Neuronal stem cell (in vitro differentiated cells): ENCODE measurements around the gene GSTM3.

Source experiments
- DNase-seq: peaks from one replicate; pipeline ENCODE4 v3.0.0-alpha.2; 2013; ENCODE audit warnings: low spot score
- H2AFZ ChIP-seq: one replicate; pipeline ENCODE4 v1.6.1; 2013; ENCODE audit warnings: mild to moderate bottlenecking, low read length, inconsistent platforms
- H2AK5ac ChIP-seq: 2 replicates; pipeline ENCODE4 v1.6.1; 2013; ENCODE audit warnings: low read depth, mild to moderate bottlenecking, inconsistent platforms, low read length, moderate library complexity, mixed read lengths
- H2BK120ac ChIP-seq: 2 replicates; pipeline ENCODE4 v1.6.1; 2013; ENCODE audit warnings: low read depth, mild to moderate bottlenecking, inconsistent platforms, low read length, moderate library complexity, mixed read lengths
- H2BK12ac ChIP-seq: one replicate; pipeline ENCODE4 v1.6.1; 2013; ENCODE audit warnings: low read length, inconsistent platforms
- H2BK15ac ChIP-seq: 2 replicates; pipeline ENCODE4 v1.6.1; 2013; ENCODE audit warnings: mild to moderate bottlenecking, low read length, inconsistent platforms, mixed read lengths
- H2BK5ac ChIP-seq: one replicate; pipeline ENCODE4 v1.6.1; 2013; ENCODE audit warnings: inconsistent platforms, mild to moderate bottlenecking, low read length, moderate library complexity
- H3K14ac ChIP-seq: one replicate; pipeline ENCODE4 v1.6.1; 2013; ENCODE audit warnings: low read length, inconsistent platforms
- H3K18ac ChIP-seq: 2 replicates; pipeline ENCODE4 v1.6.1; 2013; ENCODE audit warnings: low read length, inconsistent platforms
- H3K23ac ChIP-seq: 2 replicates; pipeline ENCODE4 v1.6.1; 2013; ENCODE audit warnings: low read depth, mild to moderate bottlenecking, mixed read lengths, low read length, inconsistent platforms; ENCODE audit not compliant: poor library complexity
- H3K27ac ChIP-seq: replicated peaks from 3 replicates; pipeline ENCODE4 v1.5.1; 2013; ENCODE audit warnings: low read length, inconsistent platforms
- H3K27me3 ChIP-seq, 3 experiments: 2 replicates each; pipeline ENCODE4 v1.6.1; 2013; ENCODE audit warnings: low read length in 3 of 3, mild to moderate bottlenecking in 2 of 3, inconsistent platforms in 1 of 3, low read depth in 1 of 3, mixed read lengths in 1 of 3, moderate library complexity in 1 of 3; ENCODE audit not compliant: control insufficient read depth in 3 of 3, insufficient read depth in 3 of 3
- H3K36me3 ChIP-seq, 2 donors: replicated peaks in 1 of 2; 2 replicates each; pipeline ENCODE4 v1.6.1; 2013; ENCODE audit warnings: low read length in 2 of 2; ENCODE audit not compliant: control insufficient read depth in 2 of 2, insufficient read depth in 2 of 2
- H3K4ac ChIP-seq: 2 replicates; pipeline ENCODE4 v1.6.1; 2013; ENCODE audit warnings: inconsistent platforms, mild to moderate bottlenecking, low read length, moderate library complexity
- H3K4me1 ChIP-seq, 2 donors: 1 replicate in 1 of 2; 2 replicates in 1 of 2; pipeline ENCODE4 v1.6.1; 2013; ENCODE audit warnings: low read length in 2 of 2, low read depth in 1 of 2; ENCODE audit not compliant: control insufficient read depth in 2 of 2, insufficient read depth in 1 of 2
- H3K4me2 ChIP-seq: one replicate; pipeline ENCODE4 v1.6.1; 2013; ENCODE audit warnings: mild to moderate bottlenecking, low read length, inconsistent platforms; ENCODE audit not compliant: insufficient read depth, poor library complexity, severe bottlenecking
- H3K4me3 ChIP-seq, 2 donors: 2 replicates each; pipeline ENCODE4 v1.5.1; 2013; ENCODE audit warnings: low read length in 2 of 2, mild to moderate bottlenecking in 2 of 2, inconsistent platforms in 1 of 2, moderate library complexity in 1 of 2
- H3K79me1 ChIP-seq: one replicate; pipeline ENCODE4 v1.6.1; 2013; ENCODE audit warnings: low read depth, mild to moderate bottlenecking, inconsistent platforms, low read length, moderate library complexity
- H3K9ac ChIP-seq: one replicate; pipeline ENCODE4 v1.6.1; 2013; ENCODE audit warnings: mild to moderate bottlenecking, low read depth, low read length, inconsistent platforms; ENCODE audit not compliant: poor library complexity
- H3K9me3 ChIP-seq, 2 donors: replicated peaks in 1 of 2; 2 replicates each; pipeline versions ENCODE3 to v1.6.1; 2013; ENCODE audit warnings: low read length in 2 of 2, mild to moderate bottlenecking in 2 of 2, inconsistent platforms in 1 of 2, low read depth in 1 of 2, mixed read lengths in 1 of 2, moderate library complexity in 1 of 2; ENCODE audit not compliant: control insufficient read depth in 2 of 2, insufficient read depth in 1 of 2
- H4K8ac ChIP-seq: one replicate; pipeline ENCODE4 v1.6.1; 2013; ENCODE audit warnings: low read depth, mild to moderate bottlenecking, inconsistent platforms, low read length, moderate library complexity
- H4K91ac ChIP-seq: one replicate; pipeline ENCODE4 v1.6.1; 2013; ENCODE audit warnings: low read length, low read depth, mild to moderate bottlenecking, inconsistent platforms; ENCODE audit not compliant: poor library complexity
- WGBS, 2 donors: extraction: QIAGEN DNeasy Blood & Tissue Kit; methylation state at CpG; one replicate each; pipeline ENCODE4 v1.1.7; 2013; ENCODE audit warnings: missing lambda C conversion rate in 2 of 2, mixed read lengths in 1 of 2; ENCODE audit not compliant: insufficient read length in 2 of 2, insufficient replicate concordance in 1 of 2; ENCODE audit errors: extremely low coverage in 2 of 2; 5-methylcytosine and 5-hydroxymethylcytosine counted together

The GSTM3 gene

DNA sequence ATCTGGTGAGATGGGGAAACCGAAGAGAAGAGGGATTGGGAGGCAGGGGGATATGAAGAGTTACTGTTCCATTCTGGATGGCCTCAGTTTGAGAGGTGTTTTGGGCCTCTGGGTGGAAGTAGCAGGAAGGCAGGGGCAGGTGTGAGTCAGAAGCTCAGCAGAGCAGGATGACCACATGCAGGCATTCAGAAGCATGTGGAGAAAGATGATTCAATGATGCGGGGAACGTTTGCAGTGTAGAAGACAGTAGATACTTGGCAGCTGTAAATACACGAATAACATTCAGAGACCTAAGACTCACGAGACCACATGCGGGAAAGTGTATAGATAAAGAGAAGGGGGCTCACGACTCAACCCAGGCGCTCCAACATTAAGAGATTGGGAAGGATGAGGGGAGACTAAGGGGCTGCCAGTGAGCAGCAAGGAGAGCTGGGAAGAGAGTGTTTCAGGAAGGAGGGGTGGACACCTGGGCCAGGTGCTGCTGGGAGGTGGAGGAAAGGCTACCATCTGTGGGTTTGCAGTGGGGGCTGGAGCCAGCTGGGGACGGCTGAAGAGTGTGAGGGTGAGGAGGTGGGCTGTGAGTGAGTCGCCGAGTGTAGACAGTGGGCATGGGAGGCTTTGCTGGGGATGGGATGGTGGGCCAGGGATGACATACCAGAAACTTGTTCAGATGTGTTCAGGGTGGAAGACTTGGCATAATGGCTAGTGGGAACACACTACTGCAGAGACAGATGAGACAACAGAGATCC is 28.7 kb upstream of the GSTM3 start:
- H3K4me2 ChIP-seq = no peak overlapping the region
- H3K27me3 ChIP-seq = peaks cover 0 to 62% (median 0%) of the 10 kb centered on the region in 3 experiments
- peak overlapping the region; percentile 38 for H2AK5ac ChIP-seq
- H3K4ac ChIP-seq = no peak overlapping the region
- H3K9ac ChIP-seq = no peak overlapping the region
- no peak overlapping the region for H2AFZ ChIP-seq
- H2BK120ac ChIP-seq = no peak overlapping the region
- no CpG with 5 or more reads among the region's 11 CpGs for WGBS, 2 donors
- DNase-seq = no peak
- H3K27ac ChIP-seq = no peak overlapping the region
- H3K18ac ChIP-seq = peak overlapping the region; percentile 17
- no peak overlapping the region for H4K8ac ChIP-seq
- no peak overlapping the region for H3K4me3 ChIP-seq
- no peak overlapping the region for H2BK5ac ChIP-seq
- peak overlapping the region; percentile 89 for H3K14ac ChIP-seq
- H3K79me1 ChIP-seq = no peaks in the 10 kb centered on the region
- peaks cover 0 to 1% of the 10 kb centered on the region in 2 donors for H3K4me1 ChIP-seq
- no peak overlapping the region for H2BK12ac ChIP-seq
- H3K36me3 ChIP-seq = no peaks in the 10 kb centered on the region
- H3K9me3 ChIP-seq = no peaks in the 10 kb centered on the region
- H4K91ac ChIP-seq = no peak overlapping the region
- H2BK15ac ChIP-seq = no peak overlapping the region
- H3K23ac ChIP-seq = no peak overlapping the region

DNA sequence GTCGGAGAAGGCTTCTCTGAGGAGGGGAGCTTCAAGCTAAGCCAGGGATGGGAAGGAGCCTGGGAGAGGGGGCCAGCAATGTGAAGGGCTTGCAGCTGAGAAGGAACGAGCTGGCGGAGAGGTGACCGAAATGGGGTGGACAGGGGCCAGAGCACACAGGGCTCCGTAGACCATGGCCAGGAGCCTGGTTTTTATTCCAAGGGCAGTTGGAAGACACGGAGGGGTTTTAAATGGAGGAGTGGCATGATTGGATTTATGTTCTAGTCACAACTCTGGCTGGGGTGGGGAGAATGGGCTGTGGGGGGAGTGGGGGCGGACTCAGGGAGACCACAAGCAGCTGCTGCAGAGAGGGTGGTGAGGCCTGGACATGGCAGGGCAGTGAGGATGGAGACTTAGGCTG is 28.0 kb upstream of the GSTM3 start:
- Histone ChIP-seq H3K18ac (no peak overlapping the region), H3K27me3 (peaks cover 0 to 67% (median 0%) of the 10 kb centered on the region in 3 experiments), H3K9me3 (no peaks in the 10 kb centered on the region)

DNA sequence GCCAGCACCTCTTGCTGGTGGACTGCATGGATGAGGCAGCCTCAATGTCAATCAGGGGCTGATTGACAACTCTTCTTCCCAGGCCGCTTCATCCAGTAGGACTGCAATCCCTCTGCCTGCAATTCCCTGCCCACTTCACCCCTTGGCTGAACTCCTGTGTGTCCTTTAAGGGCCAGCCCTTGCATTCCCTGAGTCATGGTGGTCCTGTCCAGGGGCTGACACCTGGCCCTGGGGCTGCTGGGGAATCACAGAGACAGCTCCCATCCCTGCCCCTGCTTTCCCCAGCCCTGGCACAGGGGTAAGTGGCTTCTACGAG is 27.5 kb upstream of the GSTM3 start:
- H3K79me1 ChIP-seq = no peaks in the 10 kb centered on the region
- H4K91ac ChIP-seq = no peak overlapping the region
- no peak overlapping the region for H3K18ac ChIP-seq
- H3K4me2 ChIP-seq = no peak overlapping the region
- no peak overlapping the region for H2BK120ac ChIP-seq
- H3K4me1 ChIP-seq = peaks cover 0 to 1% of the 10 kb centered on the region in 2 donors
- no peak overlapping the region for H3K4ac ChIP-seq
- H3K4me3 ChIP-seq = no peak overlapping the region
- no peak overlapping the region for H3K9ac ChIP-seq
- H3K36me3 ChIP-seq = no peaks in the 10 kb centered on the region
- H2AFZ ChIP-seq = no peak overlapping the region
- H2BK5ac ChIP-seq = no peak overlapping the region
- H2AK5ac ChIP-seq = no peak overlapping the region
- H3K27ac ChIP-seq = no peak overlapping the region
- no peaks in the 10 kb centered on the region for H3K9me3 ChIP-seq
- no peak overlapping the region for H4K8ac ChIP-seq
- no peak overlapping the region for H2BK15ac ChIP-seq
- H3K14ac ChIP-seq = no peak overlapping the region
- H3K27me3 ChIP-seq = peaks cover 0 to 68% (median 0%) of the 10 kb centered on the region in 3 experiments
- no peak overlapping the region for H3K23ac ChIP-seq
- no peak for DNase-seq
- H2BK12ac ChIP-seq = no peak overlapping the region
- no CpG with 5 or more reads among the region's 2 CpGs for WGBS, 2 donors

More for the DNA sequence above, 28.0 kb upstream of the GSTM3 start:
- Histone ChIP-seq H3K4me2 (no peak overlapping the region), H3K4me1 (peaks cover 0 to 1% of the 10 kb centered on the region in 2 donors), H2BK120ac (no peak overlapping the region), H3K9ac (no peak overlapping the region), H3K4me3 (no peak overlapping the region), H3K36me3 (no peaks in the 10 kb centered on the region), H3K27ac (no peak overlapping the region), H3K14ac (no peak overlapping the region), H2AFZ (no peak overlapping the region), H4K91ac (no peak overlapping the region), H2BK12ac (no peak overlapping the region), H2BK5ac (no peak overlapping the region), H3K79me1 (no peaks in the 10 kb centered on the region), H3K4ac (no peak overlapping the region), H4K8ac (no peak overlapping the region), H2AK5ac (peak overlapping the region; percentile 32), H2BK15ac (no peak overlapping the region), H3K23ac (peak overlapping the region; percentile 36)
- no peak for DNase-seq
- WGBS, 2 donors = no CpG with 5 or more reads among the region's 7 CpGs

- no CpG with 5 or more reads among the region's 10 CpGs for WGBS, 2 donors
- Histone ChIP-seq H3K4me2 (no peak overlapping the region), H2BK5ac (no peak overlapping the region), H2AFZ (no peak overlapping the region), H2BK15ac (no peak overlapping the region), H3K23ac (peak overlapping the region; percentile 61), H2BK12ac (no peak overlapping the region), H3K4me3 (no peak overlapping the region), H3K9ac (no peak overlapping the region), H3K9me3 (no peaks in the 10 kb centered on the region), H3K79me1 (no peaks in the 10 kb centered on the region), H3K18ac (no peak overlapping the region), H3K36me3 (no peaks in the 10 kb centered on the region), H3K4me1 (peaks cover 0 to 1% of the 10 kb centered on the region in 2 donors), H2AK5ac (no peak overlapping the region), H3K14ac (no peak overlapping the region), H3K27ac (no peak overlapping the region), H4K91ac (no peak overlapping the region), H4K8ac (no peak overlapping the region), H3K4ac (no peak overlapping the region), H2BK120ac (no peak overlapping the region), H3K27me3 (peaks cover 0 to 68% (median 0%) of the 10 kb centered on the region in 3 experiments)
- no peak for DNase-seq
Measured at GRCh38 chr1:109767637-109768334, 26.9 kb upstream of the GSTM3 start.
